Duodenal mucosa (tissue), 2 donors: ENCODE results near the gene MMP15.
"Not testable (repeated sequence)": the region's sequence is repeated elsewhere in the genome, so short reads cannot be mapped to it uniquely, and the experiment has no call there.

Source experiments
- H3K27ac ChIP-seq: one replicate; pipeline ENCODE4 v1.7.0; 2013; ENCODE audit warnings: low read depth, low read length
- H3K27me3 ChIP-seq, 2 donors: one replicate each; pipeline ENCODE4 v1.7.0; 2013; ENCODE audit warnings: low read length in 2 of 2, control low read depth in 1 of 2; ENCODE audit not compliant: insufficient read depth in 2 of 2, control insufficient read depth in 1 of 2
- H3K36me3 ChIP-seq, 2 donors: one replicate each; pipeline ENCODE4 v1.7.0; 2013; ENCODE audit warnings: low read length in 2 of 2, control low read depth in 1 of 2; ENCODE audit not compliant: insufficient read depth in 2 of 2, control insufficient read depth in 1 of 2
- H3K4me1 ChIP-seq, 2 donors: one replicate each; pipeline ENCODE4 v1.7.0; 2013; ENCODE audit warnings: low read length in 2 of 2, control low read depth in 1 of 2; ENCODE audit not compliant: insufficient read depth in 2 of 2, control insufficient read depth in 1 of 2
- H3K4me3 ChIP-seq, 2 donors: one replicate each; pipeline ENCODE4 v1.7.0; 2013; ENCODE audit warnings: low read length in 2 of 2, low read depth in 1 of 2
- H3K9ac ChIP-seq, 2 donors: one replicate each; pipeline ENCODE4 v1.7.0; 2013; ENCODE audit warnings: low read length in 2 of 2, low read depth in 1 of 2
- H3K9me3 ChIP-seq, 2 donors: one replicate each; pipeline ENCODE4 v1.7.0; 2013; ENCODE audit warnings: low read length in 2 of 2, control low read depth in 1 of 2; ENCODE audit not compliant: control insufficient read depth in 1 of 2

The MMP15 gene

GRCh38 chr16:58025351-58026138, at the start of gene MMP15:
TSS of gene MMP15 (plus strand) at chr16:58025754. CDS start at chr16:58026351, 597 bp downstream.
- H3K27ac ChIP-seq: peak within 1 kb of the TSS; percentile 83
- H3K36me3 ChIP-seq: no peaks in the 10 kb centered on the region
- H3K27me3 ChIP-seq: no peaks in the 10 kb centered on the region
- H3K4me3 ChIP-seq: peak within 1 kb of the TSS; percentile 82 to 83
- H3K9me3 ChIP-seq: no peaks in the 10 kb centered on the region
- peak within 1 kb of the TSS; percentile 59 to 82 for H3K9ac ChIP-seq
- peaks cover 52 to 65% of the 10 kb centered on the region in 2 donors for H3K4me1 ChIP-seq

- Histone ChIP-seq H3K27me3 (no peaks in the 10 kb centered on the region), H3K4me1 (no peaks in the 10 kb centered on the region), H3K27ac (no peak overlapping the region), H3K9ac (no peak overlapping the region), H3K36me3 (no peaks in the 10 kb centered on the region), H3K4me3 (no peak overlapping the region), H3K9me3 (no peaks in the 10 kb centered on the region)
These were observed 49.2 kb upstream of the MMP15 start for GRCh38 chr16:57976331-57976796.

- no peak overlapping the region for H3K27ac ChIP-seq
- H3K4me1 ChIP-seq: no peaks in the 10 kb centered on the region
- no peak overlapping the region for H3K9ac ChIP-seq
- no peaks in the 10 kb centered on the region for H3K36me3 ChIP-seq
- no peaks in the 10 kb centered on the region for H3K9me3 ChIP-seq
- peaks cover 0 to 5% of the 10 kb centered on the region in 2 donors for H3K27me3 ChIP-seq
- no peak overlapping the region for H3K4me3 ChIP-seq
These were observed 48.0 kb upstream of the MMP15 start for GRCh38 chr16:57977418-57978069.

GRCh38 chr16:57978070-57978465, 47.5 kb upstream of the MMP15 start:
- H3K36me3 ChIP-seq, H3K27me3 ChIP-seq, H3K27ac ChIP-seq, H3K9me3 ChIP-seq, H3K9ac ChIP-seq, H3K4me3 ChIP-seq, H3K4me1 ChIP-seq: not testable (repeated sequence)

- H3K9me3 ChIP-seq: no peaks in the 10 kb centered on the region
- no peak overlapping the region for H3K27ac ChIP-seq
- H3K36me3 ChIP-seq: no peaks in the 10 kb centered on the region
- H3K9ac ChIP-seq: no peak overlapping the region
- H3K4me3 ChIP-seq: no peak overlapping the region
- H3K4me1 ChIP-seq: peaks cover 0 to 1% of the 10 kb centered on the region in 2 donors
- peaks cover 1 to 5% of the 10 kb centered on the region in 2 donors for H3K27me3 ChIP-seq
These were observed 46.5 kb upstream of the MMP15 start for GRCh38 chr16:57979006-57979585.

DNA sequence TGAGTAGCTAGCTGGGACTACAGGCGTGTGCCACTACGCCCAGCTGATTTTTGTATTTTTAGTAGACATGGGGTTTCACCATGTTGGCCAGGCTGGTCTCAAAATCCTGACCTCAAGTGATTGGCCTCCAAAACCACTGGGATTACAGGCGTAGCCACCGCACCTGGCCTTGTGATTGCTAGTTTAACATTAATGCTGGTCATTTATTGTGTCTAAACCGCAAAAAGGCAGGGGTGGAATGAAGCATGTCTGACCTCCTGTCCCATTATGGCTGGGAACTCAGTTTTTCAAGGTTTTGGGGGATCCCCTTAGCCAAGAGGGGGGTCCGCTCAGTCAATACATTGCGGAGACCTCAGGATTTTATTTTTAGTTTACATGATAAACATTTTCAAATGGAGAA, 43.9 kb upstream of the MMP15 start:
- Histone ChIP-seq H3K4me3 (no peak overlapping the region), H3K27me3 (peaks cover 8 to 17% of the 10 kb centered on the region in 2 donors), H3K9ac (no peak overlapping the region), H3K27ac (no peak overlapping the region), H3K9me3 (no peaks in the 10 kb centered on the region), H3K4me1 (peaks cover 0 to 10% of the 10 kb centered on the region in 2 donors), H3K36me3 (no peaks in the 10 kb centered on the region)

- Histone ChIP-seq H3K27ac (no peak overlapping the region), H3K36me3 (no peaks in the 10 kb centered on the region), H3K4me1 (peaks cover 0 to 10% of the 10 kb centered on the region in 2 donors), H3K4me3 (no peak overlapping the region), H3K27me3 (peaks cover 8 to 17% of the 10 kb centered on the region in 2 donors), H3K9ac (no peak overlapping the region), H3K9me3 (no peaks in the 10 kb centered on the region)
These were observed 43.2 kb upstream of the MMP15 start for GRCh38 chr16:57982385-57982784.

GRCh38 chr16:57984443-57985203, 40.9 kb upstream of the MMP15 start:
- Histone ChIP-seq H3K9me3 (no peaks in the 10 kb centered on the region), H3K9ac (no peak overlapping the region), H3K4me3 (peak overlapping the region; percentile 57 to 67), H3K4me1 (peaks cover 0 to 10% of the 10 kb centered on the region in 2 donors), H3K36me3 (no peaks in the 10 kb centered on the region), H3K27ac (no peak overlapping the region), H3K27me3 (peaks cover 8 to 17% of the 10 kb centered on the region in 2 donors)

DNA sequence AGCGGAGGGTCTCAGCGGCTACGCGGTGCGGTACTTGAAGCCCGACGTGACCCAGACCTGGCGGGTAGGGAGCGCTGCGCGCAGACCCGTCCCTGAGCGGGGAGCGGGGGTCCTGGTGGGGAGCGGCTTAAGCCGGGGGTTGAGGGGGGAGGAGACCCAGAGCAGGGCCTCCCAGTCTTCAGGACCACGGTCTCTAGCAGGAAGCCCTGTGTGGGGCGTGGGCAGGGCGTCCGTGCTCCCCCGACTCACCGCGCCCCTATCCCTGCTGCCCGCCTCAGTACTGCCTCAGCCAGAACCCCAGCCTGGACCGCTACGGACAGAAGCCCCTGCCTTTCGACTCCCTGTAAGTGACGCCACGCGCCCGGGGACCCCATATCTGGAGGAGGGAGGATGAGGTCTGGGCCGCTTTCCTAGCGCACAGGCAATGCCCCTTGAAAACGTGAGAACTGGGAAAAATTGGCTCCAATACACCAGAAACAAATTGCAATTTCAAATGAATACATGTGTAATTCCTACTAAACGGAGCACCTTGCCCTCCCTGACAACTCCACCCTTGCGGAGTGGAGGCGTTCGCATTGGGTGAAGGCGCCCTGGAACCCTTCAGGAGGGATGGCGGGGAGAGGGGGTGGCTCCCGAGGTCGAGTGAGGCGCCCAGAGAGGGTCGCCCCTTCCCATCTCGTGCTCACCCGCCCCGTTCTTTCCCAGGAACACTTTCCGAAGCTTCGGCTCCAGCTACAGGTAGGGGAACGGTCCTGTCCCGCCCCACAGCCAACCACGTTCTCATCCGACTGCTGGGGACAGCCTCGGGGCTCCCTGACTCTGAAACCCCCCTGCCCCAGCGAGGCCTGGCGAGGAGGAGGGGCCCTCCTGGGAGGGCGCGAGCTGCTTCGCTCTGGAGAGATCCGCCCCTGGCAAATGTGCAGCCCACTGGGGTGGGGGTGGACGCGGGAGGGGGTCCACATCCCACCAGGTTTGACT, 40.1 kb upstream of the MMP15 start:
- Histone ChIP-seq H3K27me3 (peaks cover 8 to 17% of the 10 kb centered on the region in 2 donors), H3K36me3 (no peaks in the 10 kb centered on the region), H3K9me3 (no peaks in the 10 kb centered on the region), H3K4me3 (peak overlapping the region; percentile 22 to 67), H3K27ac (no peak overlapping the region), H3K4me1 (peaks cover 0 to 10% of the 10 kb centered on the region in 2 donors), H3K9ac (no peak overlapping the region)
